ENCODE measurements around the gene NTSR1. TPM values are rescaled to one million over a fixed set of nuclear protein-coding genes. Genes with fewer than 3 reads are reported as not detected.

NTSR1 gene
- total and polyA plus RNA-seq, 2 of the 13 experiments (the other 11 are each of a cell fraction or from before 2014, with no cell fraction given), result 0.09 to 0.12 TPM

DNA sequence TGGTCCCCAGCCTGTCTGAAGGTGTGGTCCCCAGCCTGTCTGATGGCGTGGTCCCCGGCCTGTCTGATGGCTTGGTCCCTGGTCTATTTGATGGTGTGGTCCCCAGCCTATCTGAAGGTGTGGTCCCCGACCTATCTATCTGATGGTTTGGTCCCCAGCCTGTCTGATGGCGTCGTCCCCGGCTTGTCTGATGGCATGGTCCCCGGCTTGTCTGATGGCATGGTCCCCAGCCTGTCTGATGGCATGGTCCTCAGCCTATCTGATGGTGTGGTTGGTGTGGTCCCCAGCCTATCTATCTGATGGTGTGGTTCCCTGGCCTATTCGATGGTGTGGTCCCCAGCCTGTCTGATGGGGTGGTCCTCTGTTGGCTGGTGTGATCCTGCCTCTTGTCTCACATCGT, 69.4 kb downstream of the NTSR1 start (continued):
- no peak for TF ChIP-seq ZSCAN31 (CRISPR knock-in tag; IDR thresholded peaks at IDR 0.05; ENCODE audit: low read depth)
- TF ChIP-seq ONECUT2 (CRISPR knock-in tag; IDR thresholded peaks at IDR 0.05), result no peak
- peak; percentile 74 for TF ChIP-seq ZFP36 (IDR thresholded peaks at IDR 0.05; ENCODE audit: borderline replicate concordance, low read depth, low read length, partially characterized antibody)
- TF ChIP-seq, protein P1, sequence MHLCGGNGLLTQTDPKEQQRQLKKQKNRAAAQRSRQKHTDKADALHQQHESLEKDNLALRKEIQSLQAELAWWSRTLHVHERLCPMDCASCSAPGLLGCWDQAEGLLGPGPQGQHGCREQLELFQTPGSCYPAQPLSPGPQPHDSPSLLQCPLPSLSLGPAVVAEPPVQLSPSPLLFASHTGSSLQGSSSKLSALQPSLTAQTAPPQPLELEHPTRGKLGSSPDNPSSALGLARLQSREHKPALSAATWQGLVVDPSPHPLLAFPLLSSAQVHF (CRISPR knock-in tag; IDR thresholded peaks at IDR 0.05), result no peak
- TF ChIP-seq ZNF788 (CRISPR knock-in tag; IDR thresholded peaks at IDR 0.05; ENCODE audit: borderline replicate concordance), result no peak
- no peak for TF ChIP-seq ZNF777 (CRISPR knock-in tag; IDR thresholded peaks at IDR 0.05)
- TF ChIP-seq AGO2 (optimal IDR thresholded peaks at IDR 0.05; ENCODE audit: low read depth, low read length), result no peak
- TF ChIP-seq KDM6A (CRISPR knock-in tag; IDR thresholded peaks at IDR 0.05; ENCODE audit: low read depth), result no peak
- TF ChIP-seq BRCA1 (CRISPR knock-in tag; IDR thresholded peaks at IDR 0.05), result no peak
- peak; percentile 100 for TF ChIP-seq ZSCAN22 (CRISPR knock-in tag; IDR thresholded peaks at IDR 0.05)
- TF ChIP-seq RARA (CRISPR knock-in tag; IDR thresholded peaks at IDR 0.05), result no peak
- 0 out of 2 replicates have a peak, but pooled peaks have one; percentile 67 for TF ChIP-seq EED (CRISPR knock-in tag; IDR thresholded peaks at IDR 0.05)
- TF ChIP-seq, protein P2, sequence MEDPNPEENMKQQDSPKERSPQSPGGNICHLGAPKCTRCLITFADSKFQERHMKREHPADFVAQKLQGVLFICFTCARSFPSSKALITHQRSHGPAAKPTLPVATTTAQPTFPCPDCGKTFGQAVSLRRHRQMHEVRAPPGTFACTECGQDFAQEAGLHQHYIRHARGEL (CRISPR knock-in tag; IDR thresholded peaks at IDR 0.05), result no peak
- TF ChIP-seq PPARG (CRISPR knock-in tag; conservative IDR thresholded peaks at IDR 0.05), result no peak
- no peak for TF ChIP-seq ZNF451 (CRISPR knock-in tag; IDR thresholded peaks at IDR 0.05)
- TF ChIP-seq, protein P3, sequence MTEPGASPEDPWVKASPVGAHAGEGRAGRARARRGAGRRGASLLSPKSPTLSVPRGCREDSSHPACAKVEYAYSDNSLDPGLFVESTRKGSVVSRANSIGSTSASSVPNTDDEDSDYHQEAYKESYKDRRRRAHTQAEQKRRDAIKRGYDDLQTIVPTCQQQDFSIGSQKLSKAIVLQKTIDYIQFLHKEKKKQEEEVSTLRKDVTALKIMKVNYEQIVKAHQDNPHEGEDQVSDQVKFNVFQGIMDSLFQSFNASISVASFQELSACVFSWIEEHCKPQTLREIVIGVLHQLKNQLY (CRISPR knock-in tag; IDR thresholded peaks at IDR 0.05), result no peak
- TF ChIP-seq AHR (CRISPR knock-in tag; IDR thresholded peaks at IDR 0.05), result no peak
- no peak for TF ChIP-seq ZFX (CRISPR knock-in tag; IDR thresholded peaks at IDR 0.05; ENCODE audit: low read depth)
- 0 out of 2 replicates have a peak, but pooled peaks have one; percentile 1 for TF ChIP-seq WIZ (CRISPR knock-in tag; IDR thresholded peaks at IDR 0.05)
- TF ChIP-seq, protein P4, sequence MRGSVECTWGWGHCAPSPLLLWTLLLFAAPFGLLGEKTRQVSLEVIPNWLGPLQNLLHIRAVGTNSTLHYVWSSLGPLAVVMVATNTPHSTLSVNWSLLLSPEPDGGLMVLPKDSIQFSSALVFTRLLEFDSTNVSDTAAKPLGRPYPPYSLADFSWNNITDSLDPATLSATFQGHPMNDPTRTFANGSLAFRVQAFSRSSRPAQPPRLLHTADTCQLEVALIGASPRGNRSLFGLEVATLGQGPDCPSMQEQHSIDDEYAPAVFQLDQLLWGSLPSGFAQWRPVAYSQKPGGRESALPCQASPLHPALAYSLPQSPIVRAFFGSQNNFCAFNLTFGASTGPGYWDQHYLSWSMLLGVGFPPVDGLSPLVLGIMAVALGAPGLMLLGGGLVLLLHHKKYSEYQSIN (CRISPR knock-in tag; IDR thresholded peaks at IDR 0.05; ENCODE audit: borderline replicate concordance), result no peak
- TF ChIP-seq, protein P5, sequence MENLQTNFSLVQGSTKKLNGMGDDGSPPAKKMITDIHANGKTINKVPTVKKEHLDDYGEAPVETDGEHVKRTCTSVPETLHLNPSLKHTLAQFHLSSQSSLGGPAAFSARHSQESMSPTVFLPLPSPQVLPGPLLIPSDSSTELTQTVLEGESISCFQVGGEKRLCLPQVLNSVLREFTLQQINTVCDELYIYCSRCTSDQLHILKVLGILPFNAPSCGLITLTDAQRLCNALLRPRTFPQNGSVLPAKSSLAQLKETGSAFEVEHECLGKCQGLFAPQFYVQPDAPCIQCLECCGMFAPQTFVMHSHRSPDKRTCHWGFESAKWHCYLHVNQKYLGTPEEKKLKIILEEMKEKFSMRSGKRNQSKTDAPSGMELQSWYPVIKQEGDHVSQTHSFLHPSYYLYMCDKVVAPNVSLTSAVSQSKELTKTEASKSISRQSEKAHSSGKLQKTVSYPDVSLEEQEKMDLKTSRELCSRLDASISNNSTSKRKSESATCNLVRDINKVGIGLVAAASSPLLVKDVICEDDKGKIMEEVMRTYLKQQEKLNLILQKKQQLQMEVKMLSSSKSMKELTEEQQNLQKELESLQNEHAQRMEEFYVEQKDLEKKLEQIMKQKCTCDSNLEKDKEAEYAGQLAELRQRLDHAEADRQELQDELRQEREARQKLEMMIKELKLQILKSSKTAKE (CRISPR knock-in tag; IDR thresholded peaks at IDR 0.05; ENCODE audit: borderline replicate concordance), result no peak
